Neural progenitor cell (in vitro differentiated cells): ENCODE results near the gene SRSF1. TPM values are rescaled to one million over a fixed set of nuclear protein-coding genes. Genes with fewer than 3 reads are reported as not detected.

Experiments
- DNase-seq: peaks from one replicate; pipeline ENCODE4 v3.0.0-alpha.2; 2016; ENCODE audit warnings: low spot score
- H2AFZ ChIP-seq: fragments of 200-600 bp; sonication (generic); replicated peaks from 2 replicates; pipeline ENCODE4 v1.6.1; 2016; ENCODE audit warnings: antibody characterized with exemption
- H3F3A ChIP-seq: fragments of 200-600 bp; sonication (generic); 2 replicates; pipeline ENCODE4 v1.6.1; 2016; ENCODE audit warnings: antibody characterized with exemption, low read depth
- H3K27ac ChIP-seq: fragments of 200-600 bp; sonication (generic); 2 replicates; pipeline ENCODE4 v1.5.1; 2016; ENCODE audit warnings: mild to moderate bottlenecking
- H3K27me3 ChIP-seq: fragments of 200-600 bp; sonication (generic); 2 replicates; pipeline ENCODE4 v1.6.1; 2016; ENCODE audit warnings: mild to moderate bottlenecking, moderate library complexity
- H3K36me3 ChIP-seq: fragments of 200-600 bp; sonication (generic); 2 replicates; pipeline ENCODE4 v1.5.1; 2016
- H3K4me1 ChIP-seq: fragments of 200-600 bp; sonication (generic); 2 replicates; pipeline ENCODE4 v1.6.1; 2016; ENCODE audit warnings: mixed run types
- H3K4me2 ChIP-seq: fragments of 200-600 bp; sonication (generic); 2 replicates; pipeline ENCODE4 v1.6.1; 2016
- H3K4me3 ChIP-seq: fragments of 200-600 bp; sonication (generic); 2 replicates; pipeline ENCODE4 v1.5.1; 2016
- H3K79me2 ChIP-seq: fragments of 200-600 bp; sonication (generic); 2 replicates; pipeline ENCODE4 v1.6.1; 2016; ENCODE audit warnings: low read depth
- H3K9ac ChIP-seq: fragments of 200-600 bp; sonication (generic); 2 replicates; pipeline ENCODE4 v1.6.1; 2016
- H3K9me3 ChIP-seq: fragments of 200-600 bp; sonication (generic); 2 replicates; pipeline ENCODE4 v1.5.1; 2016; ENCODE audit warnings: low read depth
- H4K20me1 ChIP-seq: fragments of 200-600 bp; sonication (generic); 2 replicates; pipeline ENCODE4 v1.6.1; 2016; ENCODE audit warnings: low read depth
- H3K27ac Mint-ChIP-seq: 3 replicates; pipeline ENCODE4 v1.8.0; 2021; ENCODE audit warnings: mixed read lengths
- H3K27me3 Mint-ChIP-seq: 2 replicates; pipeline ENCODE4 v1.8.0; 2022; ENCODE audit warnings: low read depth, mild to moderate bottlenecking, inconsistent platforms, moderate library complexity, mixed read lengths; ENCODE audit not compliant: insufficient read depth
- H3K36me3 Mint-ChIP-seq: 3 replicates; pipeline ENCODE4 v1.8.0; 2021; ENCODE audit warnings: mixed read lengths
- H3K4me1 Mint-ChIP-seq: 3 replicates; pipeline ENCODE4 v1.8.0; 2021; ENCODE audit warnings: mixed read lengths
- H3K4me3 Mint-ChIP-seq: 3 replicates; pipeline ENCODE4 v1.8.0; 2021; ENCODE audit warnings: mild to moderate bottlenecking, moderate library complexity, mixed read lengths
- H3K9me3 Mint-ChIP-seq: 3 replicates; pipeline ENCODE4 v1.8.0; 2020; ENCODE audit warnings: mixed read lengths
- CTCF ChIP-seq: fragments of 200-600 bp; sonication (generic); IDR thresholded peaks from 2 replicates; pipeline ENCODE4 v1.5.1; 2017; ENCODE audit warnings: antibody characterized with exemption, mild to moderate bottlenecking
- EZH2 ChIP-seq: fragments of 200-600 bp; sonication (generic); IDR thresholded peaks from 2 replicates; pipeline ENCODE4 v1.6.1; 2017; ENCODE audit warnings: antibody characterized with exemption, mild to moderate bottlenecking, moderate library complexity
- EZH2phosphoT487 ChIP-seq: fragments of 200-600 bp; sonication (generic); IDR thresholded peaks from 2 replicates; pipeline ENCODE4 v1.6.1; 2017; ENCODE audit warnings: antibody characterized with exemption
- total RNA-seq: library from RNA; depleted of rRNA; stranded (reverse); fragments of >200 nt; gene quantifications from 2 replicates; pipeline ENCODE4 v1.2.3, GENCODE V29; 2015; ENCODE audit warnings: low replicate concordance

The SRSF1 gene
- total RNA-seq, 1 donor from 2014 or later: 556 TPM

- Histone ChIP-seq H4K20me1 (no peaks in the 10 kb centered on the region), H2AFZ (no peak overlapping the region), H3K27me3 (no peaks in the 10 kb centered on the region), H3K4me2 (no peak overlapping the region), H3K9me3 (no peaks in the 10 kb centered on the region), H3K27ac (no peak overlapping the region), H3K4me1 (peaks cover 7% of the 10 kb centered on the region), H3K4me3 (no peak overlapping the region), H3K36me3 (no peaks in the 10 kb centered on the region), H3K79me2 (no peaks in the 10 kb centered on the region), H3K9ac (no peak overlapping the region), H3F3A (no peaks in the 10 kb centered on the region)
- no peak overlapping the region for H3K27ac Mint-ChIP-seq
- peaks cover 3% of the 10 kb centered on the region for H3K9me3 Mint-ChIP-seq
- peaks cover 2% of the 10 kb centered on the region for H3K4me1 Mint-ChIP-seq
- DNase-seq: no peak
- no peak for TF ChIP-seq EZH2phosphoT487
- no peak for TF ChIP-seq EZH2
- peaks cover 6% of the 10 kb centered on the region for H3K27me3 Mint-ChIP-seq
- no peak overlapping the region for H3K4me3 Mint-ChIP-seq
- H3K36me3 Mint-ChIP-seq: no peaks in the 10 kb centered on the region
Measured at GRCh38 chr17:58041161-58041560, 34.1 kb upstream of the SRSF1 start.

- Histone ChIP-seq H3K27ac (no peak overlapping the region), H2AFZ (no peak overlapping the region), H3K4me2 (no peak overlapping the region), H3F3A (no peaks in the 10 kb centered on the region), H3K79me2 (no peaks in the 10 kb centered on the region), H3K9me3 (no peaks in the 10 kb centered on the region), H3K27me3 (no peaks in the 10 kb centered on the region), H3K36me3 (no peaks in the 10 kb centered on the region), H3K4me3 (no peak overlapping the region), H3K9ac (no peak overlapping the region), H4K20me1 (no peaks in the 10 kb centered on the region), H3K4me1 (peaks cover 7% of the 10 kb centered on the region)
- no peak overlapping the region for H3K27ac Mint-ChIP-seq
- no peak for DNase-seq
- H3K27me3 Mint-ChIP-seq: peaks cover 6% of the 10 kb centered on the region
- no peak overlapping the region for H3K4me3 Mint-ChIP-seq
- no peak for TF ChIP-seq EZH2
- no peak for TF ChIP-seq CTCF
- TF ChIP-seq EZH2phosphoT487: no peak
- no peaks in the 10 kb centered on the region for H3K36me3 Mint-ChIP-seq
- H3K9me3 Mint-ChIP-seq: peaks cover 3% of the 10 kb centered on the region
- H3K4me1 Mint-ChIP-seq: no peaks in the 10 kb centered on the region
Measured at GRCh38 chr17:58040386-58040785, 33.3 kb upstream of the SRSF1 start.

- H3F3A ChIP-seq: no peaks in the 10 kb centered on the region
- no peak for DNase-seq
- no peak overlapping the region for H3K4me3 ChIP-seq
- H3K4me2 ChIP-seq: no peak overlapping the region
- peaks cover 7% of the 10 kb centered on the region for H3K4me1 ChIP-seq
- no peak overlapping the region for H3K27ac Mint-ChIP-seq
- no peaks in the 10 kb centered on the region for H3K79me2 ChIP-seq
- H3K27ac ChIP-seq: no peak overlapping the region
- no peak overlapping the region for H2AFZ ChIP-seq
- H4K20me1 ChIP-seq: no peaks in the 10 kb centered on the region
- TF ChIP-seq EZH2phosphoT487 (no peak), CTCF (no peak), EZH2 (no peak)
- no peaks in the 10 kb centered on the region for H3K4me1 Mint-ChIP-seq
- no peaks in the 10 kb centered on the region for H3K27me3 ChIP-seq
- peaks cover 3% of the 10 kb centered on the region for H3K9me3 Mint-ChIP-seq
- H3K4me3 Mint-ChIP-seq: no peak overlapping the region
- no peaks in the 10 kb centered on the region for H3K9me3 ChIP-seq
- H3K27me3 Mint-ChIP-seq: peaks cover 6% of the 10 kb centered on the region
- H3K36me3 ChIP-seq: no peaks in the 10 kb centered on the region
- no peak overlapping the region for H3K9ac ChIP-seq
- H3K36me3 Mint-ChIP-seq: no peaks in the 10 kb centered on the region
Measured at GRCh38 chr17:58039975-58040374, 32.9 kb upstream of the SRSF1 start.

GRCh38 chr17:58032691-58033415 lies 25.8 kb upstream of the SRSF1 start:
- Histone ChIP-seq H3K27me3 (no peaks in the 10 kb centered on the region), H3K27ac (peak overlapping the region; percentile 71), H3K79me2 (no peaks in the 10 kb centered on the region), H3K9me3 (no peaks in the 10 kb centered on the region), H3K36me3 (no peaks in the 10 kb centered on the region), H2AFZ (no peak overlapping the region), H3F3A (peaks cover 22% of the 10 kb centered on the region), H3K4me1 (peaks cover 22% of the 10 kb centered on the region), H3K4me3 (peak overlapping the region; percentile 13), H3K9ac (no peak overlapping the region), H3K4me2 (peak overlapping the region; percentile 56), H4K20me1 (no peaks in the 10 kb centered on the region)
- Mint-ChIP-seq H3K27me3 (peaks cover 3% of the 10 kb centered on the region), H3K4me3 (no peak overlapping the region), H3K9me3 (peaks cover 6% of the 10 kb centered on the region), H3K36me3 (no peaks in the 10 kb centered on the region), H3K27ac (no peak overlapping the region), H3K4me1 (peaks cover 11% of the 10 kb centered on the region)
- no peak for TF ChIP-seq EZH2phosphoT487
- TF ChIP-seq EZH2: no peak
- TF ChIP-seq CTCF: no peak
- peak; percentile 57 for DNase-seq
